Measurements from ENCODE around the gene NOTCH2. TPM values are rescaled to one million over a fixed set of nuclear protein-coding genes. Genes with fewer than 3 reads are reported as not detected.
"Not testable (repeated sequence)": the region's sequence is repeated elsewhere in the genome, so short reads cannot be mapped to it uniquely, and the experiment has no call there.

NOTCH2 gene
- total RNA-seq (2021) (106 and 120 TPM in 2 replicates), Bru-seq, nascent RNA (percentile 87 among the genes with signal in this experiment), BruChase-seq, experiment 1, labeled RNA remaining after a 2-hour chase (percentile 80 among the genes with signal in this experiment), BruChase-seq, experiment 2, labeled RNA remaining after a 6-hour chase (percentile 86 among the genes with signal in this experiment)
- long read RNA-seq, full-length matches to known transcripts = 1 of 24 reads
- long read RNA-seq, partial matches to known transcripts = 2 of 24 reads
- long read RNA-seq, other reads (novel, unspliced or antisense) = 21 of 24 reads

DNA sequence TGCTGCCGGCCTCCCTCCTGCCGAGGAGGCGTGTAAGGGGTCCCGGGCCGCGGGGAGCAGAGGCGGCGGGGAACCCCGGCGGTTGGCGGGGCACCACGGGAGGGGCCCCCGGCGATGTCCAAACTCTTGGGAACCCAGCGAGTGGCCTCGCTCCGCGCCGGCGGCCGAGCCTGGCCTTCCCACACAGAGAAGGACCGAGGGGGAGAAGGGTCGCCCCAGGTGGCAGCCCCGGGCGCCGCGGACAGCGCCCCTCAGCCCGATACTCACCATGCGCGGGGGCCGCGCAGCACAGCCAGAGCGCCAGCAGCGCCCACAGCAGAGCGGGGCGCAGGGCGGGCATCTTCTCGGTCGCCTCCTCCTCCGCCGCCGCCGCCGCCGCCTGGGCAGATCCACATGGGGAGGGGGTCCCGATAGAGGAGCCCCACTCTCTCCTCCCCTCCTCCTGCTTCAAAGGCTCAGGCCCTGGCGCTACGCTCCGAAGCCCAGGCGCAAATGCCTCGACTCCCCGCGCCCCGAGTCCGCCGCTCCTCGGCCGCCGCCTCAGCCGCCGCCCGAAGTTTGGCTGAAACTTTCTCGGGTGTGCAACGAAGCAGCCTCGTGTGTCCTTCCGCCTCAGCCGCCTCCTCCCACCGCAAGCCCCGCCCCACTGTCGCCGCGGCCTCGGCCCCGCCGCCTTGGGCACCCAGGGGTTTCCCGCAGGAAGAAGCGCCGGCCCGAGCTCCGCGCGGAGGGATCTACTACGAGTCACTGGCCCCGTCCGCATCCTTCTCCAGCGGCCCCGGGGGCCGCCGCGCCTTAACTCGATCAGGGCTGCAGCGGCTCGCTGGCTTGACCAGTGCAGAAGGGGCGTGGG lies at the start of gene NOTCH2:
Gene NOTCH2, minus strand, starts transcription at position 596 of the 853 bp plus-strand sequence. Its CDS starts 256 bp downstream, at position 340.
- H2AFZ ChIP-seq = peak within 1 kb of the TSS; percentile 80
- H3K4me1 ChIP-seq (replicated peaks; ENCODE audit: insufficient read depth); BruUV-seq (replicated peaks); POLR2A ChIA-PET (ENCODE audit: unreplicated experiment); H3K9me2 ChIP-seq (ENCODE audit: insufficient read depth); H3K36me3 ChIP-seq (ENCODE audit: low read depth); H3K27me3 ChIP-seq (ENCODE audit: insufficient read depth, low read depth); CTCF ChIA-PET; intact Hi-C loops (cut with micrococcal nuclease; ENCODE audit: unreplicated experiment); H3F3A ChIP-seq (ENCODE audit: insufficient read depth, low read depth); H3K9me3 ChIP-seq (ENCODE audit: insufficient read depth, low read depth); H4K20me1 ChIP-seq (ENCODE audit: insufficient read depth): not testable (repeated sequence)
- DNase-seq = peak; percentile 25 to 82
- peaks cover 29% of the 10 kb centered on the region for H3K79me2 ChIP-seq (ENCODE audit: low read depth)
- peak within 1 kb of the TSS; percentile 57 for H3K27ac ChIP-seq
- peak within 1 kb of the TSS; percentile 69 for H3K4me3 ChIP-seq
- H3K4me2 ChIP-seq = peak within 1 kb of the TSS; percentile 62

GRCh38 chr1:120117371-120118177 lies 48.1 kb upstream of the NOTCH2 start:
- CTCF ChIA-PET; H2AFZ ChIP-seq; H3K36me3 ChIP-seq (ENCODE audit: low read depth); DNase-seq; H3K4me3 ChIP-seq; H3F3A ChIP-seq (ENCODE audit: insufficient read depth, low read depth); BruUV-seq (replicated peaks); H3K79me2 ChIP-seq (ENCODE audit: low read depth); POLR2A ChIA-PET (ENCODE audit: unreplicated experiment); intact Hi-C loops (cut with micrococcal nuclease; ENCODE audit: unreplicated experiment); H4K20me1 ChIP-seq (ENCODE audit: insufficient read depth); H3K9me3 ChIP-seq (ENCODE audit: insufficient read depth, low read depth); H3K27me3 ChIP-seq (ENCODE audit: insufficient read depth, low read depth); H3K4me2 ChIP-seq; H3K27ac ChIP-seq; H3K9me2 ChIP-seq (ENCODE audit: insufficient read depth): not testable (repeated sequence)
- H3K4me1 ChIP-seq (replicated peaks; ENCODE audit: insufficient read depth) = peaks cover 19% of the 10 kb centered on the region

DNA sequence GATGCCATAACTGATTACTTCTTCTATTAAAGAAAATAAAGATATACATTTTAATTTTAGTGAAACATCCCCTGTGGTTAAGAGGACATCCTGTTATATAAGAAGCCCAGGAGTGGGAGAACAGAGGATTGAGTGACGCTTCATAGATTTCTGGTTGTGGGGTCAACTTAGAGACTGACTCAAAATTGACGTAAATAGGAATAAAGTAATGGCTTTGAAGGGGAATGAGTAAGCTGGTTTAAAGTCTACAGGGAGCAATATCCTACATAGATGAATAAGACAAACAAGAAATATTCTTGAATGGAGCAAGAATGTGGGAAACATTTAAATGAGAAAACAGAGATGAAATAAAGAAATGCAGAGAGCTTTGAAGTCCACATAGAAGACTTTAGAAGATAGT lies 46.6 kb upstream of the NOTCH2 start:
- not testable (repeated sequence) for H3K4me3 ChIP-seq

DNA sequence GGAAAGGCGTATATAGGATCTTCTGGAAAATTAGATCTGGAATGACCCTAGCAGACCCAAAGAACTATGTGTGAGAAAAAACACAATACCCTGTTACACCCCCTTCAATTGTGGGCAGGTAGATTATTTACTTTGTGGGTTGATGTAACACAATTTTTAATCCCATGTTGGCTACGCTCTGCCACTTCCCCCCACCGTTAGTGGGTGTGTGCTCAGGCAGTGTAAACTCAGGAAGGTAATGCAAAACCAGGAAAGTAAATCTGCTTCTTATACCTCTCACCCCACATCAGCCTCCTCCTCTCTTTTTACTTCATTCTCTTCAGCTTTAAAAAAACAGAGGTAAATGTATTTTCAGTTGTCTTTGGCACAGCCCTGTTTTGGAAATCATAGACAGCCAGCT lies 43.7 kb upstream of the NOTCH2 start:
- H3K9me2 ChIP-seq (ENCODE audit: insufficient read depth); H3K4me3 ChIP-seq; intact Hi-C loops (cut with micrococcal nuclease; ENCODE audit: unreplicated experiment); POLR2A ChIA-PET (ENCODE audit: unreplicated experiment); BruUV-seq (replicated peaks); H3K79me2 ChIP-seq (ENCODE audit: low read depth); H2AFZ ChIP-seq; H3K27me3 ChIP-seq (ENCODE audit: insufficient read depth, low read depth); H4K20me1 ChIP-seq (ENCODE audit: insufficient read depth); CTCF ChIA-PET; DNase-seq; H3K9me3 ChIP-seq (ENCODE audit: insufficient read depth, low read depth); H3F3A ChIP-seq (ENCODE audit: insufficient read depth, low read depth); H3K36me3 ChIP-seq (ENCODE audit: low read depth): not testable (repeated sequence)
- peaks cover 28% of the 10 kb centered on the region for H3K4me1 ChIP-seq (replicated peaks; ENCODE audit: insufficient read depth)
- H3K4me2 ChIP-seq = peak overlapping the region; percentile 41; the same call in 1 of the 2 replicates
- H3K27ac ChIP-seq = 0 out of 2 replicates have a peak overlapping the region, but pooled peaks have one; percentile 2

More for the DNA sequence above, 46.6 kb upstream of the NOTCH2 start:
- H3K9me3 ChIP-seq (ENCODE audit: insufficient read depth, low read depth); POLR2A ChIA-PET (ENCODE audit: unreplicated experiment); H3K27ac ChIP-seq; H4K20me1 ChIP-seq (ENCODE audit: insufficient read depth); H3K36me3 ChIP-seq (ENCODE audit: low read depth); DNase-seq; H2AFZ ChIP-seq; H3F3A ChIP-seq (ENCODE audit: insufficient read depth, low read depth); H3K79me2 ChIP-seq (ENCODE audit: low read depth); CTCF ChIA-PET; BruUV-seq (replicated peaks); H3K4me2 ChIP-seq; intact Hi-C loops (cut with micrococcal nuclease; ENCODE audit: unreplicated experiment); H3K9me2 ChIP-seq (ENCODE audit: insufficient read depth); H3K27me3 ChIP-seq (ENCODE audit: insufficient read depth, low read depth): not testable (repeated sequence)
- peaks cover 28% of the 10 kb centered on the region for H3K4me1 ChIP-seq (replicated peaks; ENCODE audit: insufficient read depth)

DNA sequence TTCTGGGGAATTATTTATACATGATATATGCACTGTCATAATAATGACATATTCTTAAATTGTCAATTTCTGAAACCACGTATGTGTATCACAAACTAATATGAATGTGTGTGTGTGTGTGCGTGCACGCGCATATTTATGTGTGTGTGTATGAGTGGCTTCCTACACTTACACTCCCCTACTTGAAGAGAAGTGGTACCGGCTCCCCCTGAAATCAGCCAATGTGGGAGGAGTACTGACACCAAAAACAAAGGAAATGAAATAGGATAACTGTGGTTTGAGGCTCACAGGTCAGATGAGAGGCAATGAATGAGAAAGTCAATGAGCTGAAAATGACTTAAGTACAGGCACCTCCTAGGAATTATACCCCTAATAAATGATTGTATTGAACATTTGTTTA lies 42.8 kb upstream of the NOTCH2 start:
- peak; percentile 34 to 62 for DNase-seq
- intact Hi-C loops (cut with micrococcal nuclease; ENCODE audit: unreplicated experiment); H3K4me3 ChIP-seq; CTCF ChIA-PET; BruUV-seq (replicated peaks); H3K36me3 ChIP-seq (ENCODE audit: low read depth); H4K20me1 ChIP-seq (ENCODE audit: insufficient read depth); H3K9me2 ChIP-seq (ENCODE audit: insufficient read depth); H3K9me3 ChIP-seq (ENCODE audit: insufficient read depth, low read depth); H3F3A ChIP-seq (ENCODE audit: insufficient read depth, low read depth); H3K79me2 ChIP-seq (ENCODE audit: low read depth); H2AFZ ChIP-seq; POLR2A ChIA-PET (ENCODE audit: unreplicated experiment); H3K27me3 ChIP-seq (ENCODE audit: insufficient read depth, low read depth): not testable (repeated sequence)
- Histone ChIP-seq H3K4me2 (peak overlapping the region; percentile 67), H3K4me1 (replicated peaks; ENCODE audit: insufficient read depth) (peaks cover 28% of the 10 kb centered on the region), H3K27ac (peak overlapping the region; percentile 81)

DNA sequence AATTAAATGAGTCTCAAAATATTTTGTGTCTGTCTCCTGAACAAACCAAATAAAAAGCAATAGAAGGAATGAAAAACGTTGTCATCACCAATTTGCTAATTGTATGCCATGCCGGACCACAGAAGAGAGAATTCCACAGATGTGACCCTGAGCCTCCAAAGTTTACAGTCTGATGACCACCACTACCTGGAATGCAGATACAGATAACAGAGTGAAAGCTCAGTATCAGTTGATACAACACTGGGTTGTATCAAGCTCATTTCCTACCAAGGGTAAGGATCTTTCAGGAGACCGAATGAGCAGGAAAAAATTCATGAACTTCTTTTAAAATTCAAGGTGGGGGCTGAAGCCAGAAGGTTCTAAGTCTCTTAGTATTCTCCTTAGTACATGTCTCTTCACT lies 42.3 kb upstream of the NOTCH2 start:
- H3K79me2 ChIP-seq (ENCODE audit: low read depth); H3K27me3 ChIP-seq (ENCODE audit: insufficient read depth, low read depth); DNase-seq; H3K9me3 ChIP-seq (ENCODE audit: insufficient read depth, low read depth); intact Hi-C loops (cut with micrococcal nuclease; ENCODE audit: unreplicated experiment); POLR2A ChIA-PET (ENCODE audit: unreplicated experiment); H4K20me1 ChIP-seq (ENCODE audit: insufficient read depth); H2AFZ ChIP-seq; H3K36me3 ChIP-seq (ENCODE audit: low read depth); H3F3A ChIP-seq (ENCODE audit: insufficient read depth, low read depth); BruUV-seq (replicated peaks); H3K4me3 ChIP-seq; H3K9me2 ChIP-seq (ENCODE audit: insufficient read depth); CTCF ChIA-PET: not testable (repeated sequence)
- Histone ChIP-seq H3K4me1 (replicated peaks; ENCODE audit: insufficient read depth) (peaks cover 28% of the 10 kb centered on the region), H3K4me2 (peak overlapping the region; percentile 67), H3K27ac (peak overlapping the region; percentile 81)

- H2AFZ ChIP-seq; DNase-seq; intact Hi-C loops (cut with micrococcal nuclease; ENCODE audit: unreplicated experiment); H3K27ac ChIP-seq; H3F3A ChIP-seq (ENCODE audit: insufficient read depth, low read depth); CTCF ChIA-PET; POLR2A ChIA-PET (ENCODE audit: unreplicated experiment); H3K9me3 ChIP-seq (ENCODE audit: insufficient read depth, low read depth); BruUV-seq (replicated peaks); H3K27me3 ChIP-seq (ENCODE audit: insufficient read depth, low read depth); H3K9me2 ChIP-seq (ENCODE audit: insufficient read depth); H4K20me1 ChIP-seq (ENCODE audit: insufficient read depth); H3K4me2 ChIP-seq; H3K36me3 ChIP-seq (ENCODE audit: low read depth); H3K79me2 ChIP-seq (ENCODE audit: low read depth); H3K4me3 ChIP-seq: not testable (repeated sequence)
- peaks cover 28% of the 10 kb centered on the region for H3K4me1 ChIP-seq (replicated peaks; ENCODE audit: insufficient read depth)
These were observed 41.5 kb upstream of the NOTCH2 start for GRCh38 chr1:120111008-120111407.

Data from PC-9 (cell line).